LNCAP (cell line): ENCODE results near the gene GMPR2.

Experiments used
- CTCF ChIP-seq: fragments of 450-650 bp; IDR thresholded peaks from 2 replicates; pipeline ENCODE4 v1.5.1; 2017; ENCODE audit warnings: mild to moderate bottlenecking

Gene GMPR2

GRCh38 chr14:24195186-24196070 is 37.3 kb upstream of the GMPR2 start, which contains the start of gene TM9SF1:
TSS of gene TM9SF1 (minus strand) at chr14:24195441. CDS start at chr14:24195019, 422 bp downstream.
- TF ChIP-seq CTCF, result no peak

GRCh38 chr14:24196071-24197055 is 36.4 kb upstream of the GMPR2 start:
- no peak for TF ChIP-seq CTCF

GRCh38 chr14:24197056-24197450 is 35.7 kb upstream of the GMPR2 start:
- TF ChIP-seq CTCF, result no peak

- no peak for TF ChIP-seq CTCF
Observed at GRCh38 chr14:24198814-24199524, 33.8 kb upstream of the GMPR2 start.

- no peak for TF ChIP-seq CTCF
Observed at GRCh38 chr14:24204163-24205146, 28.3 kb upstream of the GMPR2 start.

- no peak for TF ChIP-seq CTCF
Observed at GRCh38 chr14:24206260-24207103, 26.2 kb upstream of the GMPR2 start.
